CD4-positive, alpha-beta T cell (primary cell): ENCODE results near the gene PTPRD. TPM values are rescaled to one million over a fixed set of nuclear protein-coding genes. Genes with fewer than 3 reads are reported as not detected.
"Not testable (repeated sequence)": the region's sequence is repeated elsewhere in the genome, so short reads cannot be mapped to it uniquely, and the experiment has no call there.

ENCODE experiments used
- ATAC-seq: fragments of 200-7000 bp; cut with Tn5 transposase; one replicate; pipeline ENCODE4 v1.10.0; 2022; ENCODE audit warnings: mild to moderate bottlenecking; ENCODE audit not compliant: poor library complexity
- CTCF ChIA-PET: fragments of 350-600 bp; sonication (Branson Sonifier 250); formaldehyde crosslinking; loops from one replicate; lab custom pipeline; 2021; ENCODE audit warnings: antibody characterized with exemption, inconsistent platforms; lab: Charles Lee
- POLR2A ChIA-PET: fragments of 350-600 bp; sonication (Branson Sonifier 250); formaldehyde crosslinking; loops from one replicate; lab custom pipeline; 2021; ENCODE audit warnings: antibody characterized with exemption, inconsistent platforms; lab: Charles Lee
- DNase-seq, 14 experiments: peaks; one replicate each; pipeline ENCODE4 v3.0.0-alpha.2; 2013 to 2020; ENCODE audit warnings: mixed read lengths in 2 of 14
- H3K27ac ChIP-seq, 2 donors: one replicate each; pipeline versions ENCODE4 v1.5.1 to v1.7.0; 2013; ENCODE audit warnings: low read length in 2 of 2, low read depth in 1 of 2, mild to moderate bottlenecking in 1 of 2
- H3K27me3 ChIP-seq, 2 experiments: 1 replicate in 1 of 2; 2 replicates in 1 of 2; pipeline versions ENCODE4 v1.6.1 to v1.7.0; 2013; ENCODE audit warnings: low read length in 2 of 2, control low read depth in 1 of 2, mild to moderate bottlenecking in 1 of 2, moderate library complexity in 1 of 2; ENCODE audit not compliant: insufficient read depth in 2 of 2, control insufficient read depth in 1 of 2
- H3K36me3 ChIP-seq: one replicate; pipeline ENCODE4 v1.6.1; 2013; ENCODE audit warnings: low read length, control low read depth; ENCODE audit not compliant: insufficient read depth
- H3K4me1 ChIP-seq: one replicate; pipeline ENCODE4 v1.6.1; 2013; ENCODE audit warnings: low read length, control low read depth; ENCODE audit not compliant: insufficient read depth
- H3K4me3 ChIP-seq: one replicate; pipeline ENCODE4 v1.5.1; 2013; ENCODE audit warnings: mild to moderate bottlenecking, low read length, moderate library complexity
- H3K9me3 ChIP-seq, 2 experiments: 1 replicate in 1 of 2; 2 replicates in 1 of 2; pipeline versions ENCODE4 v1.6.1 to v1.7.0; 2013; ENCODE audit warnings: low read length in 2 of 2, mild to moderate bottlenecking in 2 of 2, control low read depth in 1 of 2, moderate library complexity in 1 of 2; ENCODE audit not compliant: control insufficient read depth in 1 of 2, insufficient read depth in 1 of 2
- H3K27ac Mint-ChIP-seq: one replicate; pipeline ENCODE4 v1.8.0; 2020; ENCODE audit warnings: mixed read lengths
- H3K27me3 Mint-ChIP-seq: one replicate; pipeline ENCODE4 v1.8.0; 2021; ENCODE audit warnings: mixed read lengths
- H3K36me3 Mint-ChIP-seq: one replicate; pipeline ENCODE4 v1.8.0; 2021; ENCODE audit warnings: low read depth, mixed read lengths
- H3K4me1 Mint-ChIP-seq: one replicate; pipeline ENCODE4 v1.8.0; 2021; ENCODE audit warnings: low read depth, mixed read lengths
- H3K4me3 Mint-ChIP-seq: one replicate; pipeline ENCODE4 v1.8.0; 2020; ENCODE audit warnings: mild to moderate bottlenecking, mixed read lengths
- H3K9me3 Mint-ChIP-seq: one replicate; pipeline ENCODE4 v1.8.0; 2020; ENCODE audit warnings: mixed read lengths
- intact Hi-C, 2 experiments: fragments of 100-400 bp; cut with DNase I in 1 of 2; cut with micrococcal nuclease in 1 of 2; formaldehyde crosslinking; loops; one replicate each; pipeline versions ENCODE4 v1.15.1 to v1.9.0; 2023 to 2025; cut with DNase I, micrococcal nuclease
- total RNA-seq, 174 experiments: library from RNA in 2 of 174; stranded (reverse) in 2 of 174; gene quantifications; one replicate each; pipeline ENCODE4 v1.2.3 and lab custom pipeline; 2021 to 2026
- TF ChIP-seq, protein P1 (sequence below): fragments of 200-600 bp; IDR thresholded peaks from one replicate; pipeline ENCODE4 v1.8.0; 2022; ENCODE audit warnings: antibody characterized with exemption, mild to moderate bottlenecking

PTPRD gene
- total RNA-seq, 2 experiments from 2014 or later: not detected

DNA sequence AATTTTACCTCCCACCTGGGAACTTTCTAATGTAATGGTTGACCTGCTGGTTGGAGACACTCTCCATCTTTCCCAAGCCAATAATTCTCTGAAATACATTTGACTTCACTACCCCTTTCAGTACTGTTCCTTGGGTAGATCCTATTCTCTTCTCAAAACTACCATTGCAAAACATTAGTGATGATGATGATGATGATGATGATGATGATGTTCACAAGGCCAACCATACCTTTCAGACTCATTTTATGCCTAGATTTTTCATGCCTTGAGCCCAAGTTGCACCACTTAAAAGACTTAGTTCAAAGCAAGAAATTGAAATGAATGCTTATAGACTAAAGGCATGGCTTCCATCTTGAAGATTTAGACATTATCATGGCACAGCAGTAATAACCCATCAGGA lies 1672.2 kb downstream of the PTPRD start:
- intact Hi-C loops: no loop called here
- no peaks in the 10 kb centered on the region for H3K27me3 Mint-ChIP-seq
- TF ChIP-seq, protein P1, sequence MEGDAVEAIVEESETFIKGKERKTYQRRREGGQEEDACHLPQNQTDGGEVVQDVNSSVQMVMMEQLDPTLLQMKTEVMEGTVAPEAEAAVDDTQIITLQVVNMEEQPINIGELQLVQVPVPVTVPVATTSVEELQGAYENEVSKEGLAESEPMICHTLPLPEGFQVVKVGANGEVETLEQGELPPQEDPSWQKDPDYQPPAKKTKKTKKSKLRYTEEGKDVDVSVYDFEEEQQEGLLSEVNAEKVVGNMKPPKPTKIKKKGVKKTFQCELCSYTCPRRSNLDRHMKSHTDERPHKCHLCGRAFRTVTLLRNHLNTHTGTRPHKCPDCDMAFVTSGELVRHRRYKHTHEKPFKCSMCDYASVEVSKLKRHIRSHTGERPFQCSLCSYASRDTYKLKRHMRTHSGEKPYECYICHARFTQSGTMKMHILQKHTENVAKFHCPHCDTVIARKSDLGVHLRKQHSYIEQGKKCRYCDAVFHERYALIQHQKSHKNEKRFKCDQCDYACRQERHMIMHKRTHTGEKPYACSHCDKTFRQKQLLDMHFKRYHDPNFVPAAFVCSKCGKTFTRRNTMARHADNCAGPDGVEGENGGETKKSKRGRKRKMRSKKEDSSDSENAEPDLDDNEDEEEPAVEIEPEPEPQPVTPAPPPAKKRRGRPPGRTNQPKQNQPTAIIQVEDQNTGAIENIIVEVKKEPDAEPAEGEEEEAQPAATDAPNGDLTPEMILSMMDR: no peak
- no peak overlapping the region for H3K27ac ChIP-seq
- ChIA-PET POLR2A (no interaction called here), CTCF (no interaction called here)
- DNase-seq (no peak), ATAC-seq (no peak)
- H3K4me3 Mint-ChIP-seq: no peak overlapping the region
- peaks cover 4% of the 10 kb centered on the region for H3K9me3 Mint-ChIP-seq
- no peak overlapping the region for H3K4me3 ChIP-seq
- H3K27ac Mint-ChIP-seq: no peak overlapping the region
- no peaks in the 10 kb centered on the region for H3K27me3 ChIP-seq
- peaks cover 0 to 4% of the 10 kb centered on the region in 2 experiments for H3K9me3 ChIP-seq
- no peaks in the 10 kb centered on the region for H3K36me3 Mint-ChIP-seq
- no peaks in the 10 kb centered on the region for H3K36me3 ChIP-seq
- no peaks in the 10 kb centered on the region for H3K4me1 ChIP-seq
- no peaks in the 10 kb centered on the region for H3K4me1 Mint-ChIP-seq

DNA sequence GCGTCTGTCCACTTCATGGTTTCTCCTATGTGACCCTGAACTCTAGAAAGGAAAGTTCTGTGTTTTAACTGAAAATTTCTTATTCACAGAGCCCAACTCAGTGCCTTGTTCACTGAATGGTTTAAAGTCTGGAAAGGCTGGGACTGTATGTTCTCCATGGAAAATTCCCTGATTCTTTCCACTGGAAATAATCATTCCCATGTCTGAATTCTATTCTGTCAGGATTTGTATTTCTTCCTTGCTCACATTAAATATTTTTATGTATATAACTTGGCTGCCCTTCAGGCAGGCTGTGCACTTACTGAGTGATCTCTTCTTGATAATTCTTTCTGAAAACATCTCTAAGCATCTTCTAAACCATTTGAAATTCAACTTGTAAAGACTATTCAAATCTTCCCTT lies 1686.3 kb downstream of the PTPRD start:
- DNase-seq (no peak), ATAC-seq (no peak)
- intact Hi-C loops: no loop called here
- Histone ChIP-seq H3K4me3 (no peak overlapping the region), H3K27me3 (no peaks in the 10 kb centered on the region), H3K4me1 (no peaks in the 10 kb centered on the region), H3K36me3 (no peaks in the 10 kb centered on the region), H3K9me3 (no peaks in the 10 kb centered on the region), H3K27ac (no peak overlapping the region)
- Mint-ChIP-seq H3K36me3 (no peaks in the 10 kb centered on the region), H3K27me3 (no peaks in the 10 kb centered on the region), H3K9me3 (no peaks in the 10 kb centered on the region), H3K4me3 (no peak overlapping the region), H3K4me1 (no peaks in the 10 kb centered on the region), H3K27ac (no peak overlapping the region)
- ChIA-PET POLR2A (no interaction called here), CTCF (no interaction called here)
- TF ChIP-seq, protein P1: no peak

DNA sequence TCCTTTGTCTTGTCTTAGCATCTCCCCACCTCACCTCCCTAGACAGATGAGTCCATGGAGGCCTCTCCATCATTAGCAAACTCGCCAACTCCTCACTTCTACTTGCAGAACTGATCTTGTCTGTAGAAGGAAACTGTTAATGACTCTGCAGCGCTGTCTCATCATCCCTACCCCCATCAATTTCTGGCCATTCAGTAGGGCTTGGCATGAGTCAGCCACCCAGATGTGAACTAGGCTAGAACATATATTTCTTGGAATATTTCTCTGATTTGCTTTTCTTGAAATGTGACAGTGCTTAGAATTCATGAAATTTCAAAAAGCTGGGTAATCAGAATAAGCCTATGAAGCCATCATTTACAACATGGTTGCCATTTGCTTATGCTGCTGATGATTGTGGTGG lies 1688.2 kb downstream of the PTPRD start:
- intact Hi-C loops: no loop called here
- Mint-ChIP-seq H3K36me3 (no peaks in the 10 kb centered on the region), H3K4me1 (no peaks in the 10 kb centered on the region), H3K27me3 (no peaks in the 10 kb centered on the region), H3K9me3 (no peaks in the 10 kb centered on the region), H3K27ac (no peak overlapping the region), H3K4me3 (no peak overlapping the region)
- Histone ChIP-seq H3K9me3 (no peaks in the 10 kb centered on the region), H3K4me1 (no peaks in the 10 kb centered on the region), H3K4me3 (no peak overlapping the region), H3K27me3 (no peaks in the 10 kb centered on the region), H3K27ac (no peak overlapping the region), H3K36me3 (no peaks in the 10 kb centered on the region)
- ATAC-seq: no peak
- DNase-seq: no peak
- CTCF ChIA-PET: no interaction called here
- TF ChIP-seq, protein P1: no peak
- POLR2A ChIA-PET: no interaction called here

DNA sequence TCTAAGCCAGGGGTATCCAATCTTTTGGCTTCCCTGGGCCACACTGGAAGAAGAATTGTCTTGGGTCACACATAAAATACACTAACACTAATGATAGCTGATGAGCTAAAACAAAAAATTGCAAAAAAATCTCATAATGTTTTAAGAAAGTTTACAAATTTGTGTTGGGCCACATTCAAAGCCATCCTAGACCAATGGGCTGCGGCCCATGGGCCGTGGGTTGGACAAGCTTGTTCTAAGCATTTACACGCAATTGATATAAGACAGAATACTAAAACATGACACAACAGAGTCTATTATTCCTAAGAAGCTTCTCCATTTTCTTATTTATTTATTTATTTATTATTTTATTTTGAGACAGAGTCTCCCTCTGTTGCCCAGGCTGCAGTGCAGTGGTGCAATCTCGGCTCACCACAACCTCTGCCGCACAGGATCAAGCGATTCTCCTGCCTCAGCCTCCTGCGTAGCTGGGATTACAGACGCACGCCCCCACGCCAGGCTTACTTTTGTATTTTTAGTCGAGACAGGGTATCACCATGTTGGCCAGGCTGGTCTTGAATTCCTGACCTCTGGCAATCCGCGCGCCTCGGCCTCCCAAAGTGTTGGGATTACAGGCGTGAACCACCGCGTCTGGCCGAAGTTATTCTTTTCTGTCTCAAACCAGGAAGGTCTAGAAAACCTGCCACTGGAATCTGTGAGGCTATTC lies 1692.2 kb downstream of the PTPRD start:
- H3K4me3 Mint-ChIP-seq, H3K9me3 Mint-ChIP-seq, H3K27me3 ChIP-seq, H3K4me1 Mint-ChIP-seq, ATAC-seq, POLR2A ChIA-PET, H3K36me3 Mint-ChIP-seq, H3K27ac Mint-ChIP-seq, H3K9me3 ChIP-seq, H3K27ac ChIP-seq, H3K36me3 ChIP-seq, DNase-seq, H3K4me1 ChIP-seq, H3K27me3 Mint-ChIP-seq, intact Hi-C loops, CTCF ChIA-PET, H3K4me3 ChIP-seq: not testable (repeated sequence)
